GM21526 (cell line): Measurements from ENCODE around the gene MICAL2.

Source experiments
- ATAC-seq: cut with Tn5 transposase; IDR thresholded peaks from one replicate; pipeline ENCODE4 v1.9.1; 2021; ENCODE audit warnings: moderate library complexity; ENCODE audit not compliant: unreplicated experiment, low FRiP score

Gene MICAL2

GRCh38 chr11:12200991-12201985 is 90.9 kb downstream of the MICAL2 start:
- no peak for ATAC-seq

DNA sequence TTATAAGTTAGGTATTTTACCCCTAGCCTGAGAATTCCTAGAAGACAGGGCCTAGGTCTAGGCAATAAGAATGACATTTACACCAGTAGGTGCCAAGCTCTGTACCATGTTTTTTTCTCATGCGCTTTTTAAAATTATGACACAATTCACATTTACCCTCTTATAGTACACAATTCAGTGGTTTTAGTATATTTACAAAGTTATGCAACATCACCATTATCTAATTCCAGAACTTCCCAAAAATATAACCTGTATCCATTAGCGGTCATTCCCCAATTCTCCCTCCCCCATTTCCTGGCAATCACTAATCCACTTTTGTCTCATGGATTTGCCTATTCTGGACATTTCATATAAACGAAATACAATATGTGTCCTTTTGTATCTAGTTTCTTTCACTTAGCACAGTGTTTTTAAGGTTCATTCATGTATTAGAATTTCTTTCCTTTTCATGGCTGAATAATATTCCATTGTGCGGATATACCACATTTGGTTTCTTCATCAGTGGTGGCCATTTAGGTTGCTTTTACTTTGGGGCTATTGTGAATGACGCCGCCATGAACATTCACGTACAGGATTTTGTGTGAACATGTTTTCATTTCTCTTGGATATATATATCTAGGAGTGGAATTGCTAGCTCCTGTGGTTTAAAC is 92.4 kb downstream of the MICAL2 start:
- ATAC-seq = no peak

DNA sequence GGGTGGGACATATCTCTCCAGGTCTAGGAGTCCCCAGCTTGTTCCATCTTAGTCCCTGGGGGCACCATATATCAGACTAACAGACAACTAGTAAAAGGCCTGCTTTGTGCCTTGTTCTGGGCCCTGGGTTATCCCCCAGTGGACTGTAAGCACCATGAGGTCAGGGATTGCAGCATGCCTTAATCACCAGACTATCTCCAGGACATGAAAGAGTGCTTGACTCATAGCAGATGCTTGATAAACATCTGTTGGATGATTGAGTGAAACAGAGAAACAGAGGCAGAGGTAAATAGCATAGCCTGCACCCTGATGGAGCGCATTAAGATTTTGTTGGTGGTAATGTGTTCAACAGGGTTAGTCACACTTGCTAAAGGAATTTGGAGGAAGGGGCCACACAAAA is 94.1 kb downstream of the MICAL2 start:
- ATAC-seq = no peak

DNA sequence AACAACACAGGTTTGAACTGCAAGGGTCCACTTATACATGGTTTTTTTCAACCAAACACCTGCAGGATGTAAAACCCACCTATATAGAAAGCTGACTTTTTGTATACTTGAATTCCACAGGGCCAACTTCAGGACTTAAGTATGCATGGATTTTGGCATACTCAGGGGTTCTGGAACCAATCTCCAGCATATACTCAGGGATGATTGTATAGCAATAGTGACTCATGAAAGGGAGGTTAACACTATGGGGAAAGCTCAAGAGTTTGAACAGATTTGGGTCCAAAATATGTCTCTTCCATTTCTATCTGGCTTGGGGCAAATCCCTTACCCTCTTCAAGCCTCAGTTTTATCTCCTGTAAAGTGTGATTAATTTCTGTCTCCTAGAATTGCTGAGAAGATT is 94.9 kb downstream of the MICAL2 start:
- ATAC-seq = no peak

DNA sequence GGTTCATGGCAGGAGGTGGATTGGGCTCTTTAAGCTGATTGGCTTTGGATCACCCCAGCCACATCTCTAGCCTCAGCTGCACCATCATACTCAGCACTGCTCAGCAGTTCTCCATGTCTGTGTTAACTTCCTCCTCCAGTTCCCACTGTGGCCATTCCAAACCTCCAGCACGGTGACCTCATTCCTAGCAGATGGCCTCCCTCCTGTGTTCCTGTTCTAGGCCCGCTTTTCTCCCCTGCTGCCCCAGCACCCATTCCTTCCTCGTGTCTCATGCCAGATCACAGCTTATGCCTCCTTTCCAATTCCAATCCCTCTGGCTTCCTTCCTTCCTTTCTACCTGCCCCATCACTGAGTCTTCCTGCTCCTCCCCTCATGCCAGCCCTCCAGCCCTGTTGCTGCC is 96.1 kb downstream of the MICAL2 start:
- no peak for ATAC-seq

- no peak for ATAC-seq
Measured at GRCh38 chr11:12207384-12208150, 97.2 kb downstream of the MICAL2 start.

GRCh38 chr11:12209096-12209495 is 98.7 kb downstream of the MICAL2 start:
- ATAC-seq = no peak

DNA sequence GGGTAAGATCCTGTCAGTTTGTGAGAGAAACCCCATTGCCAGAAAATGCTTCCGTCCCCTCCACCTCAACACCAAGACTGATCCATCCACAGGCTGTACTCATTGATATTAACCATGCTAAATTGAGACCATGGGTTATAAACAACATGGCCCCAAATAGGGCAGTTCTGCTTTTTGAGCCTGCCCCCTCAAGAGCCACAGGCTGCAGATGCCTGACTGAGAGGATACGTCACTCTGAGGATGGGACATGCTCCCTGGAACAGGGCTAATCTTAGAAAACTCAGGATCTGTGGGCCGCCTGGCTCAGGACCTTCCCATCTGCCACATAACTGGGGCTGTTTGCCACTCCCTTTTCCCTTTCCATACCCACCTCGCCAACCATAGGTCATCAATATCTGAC is 99.8 kb downstream of the MICAL2 start:
- ATAC-seq = no peak

- no peak for ATAC-seq
Measured at GRCh38 chr11:12211331-12212065, 101.1 kb downstream of the MICAL2 start.

- ATAC-seq = no peak
Measured at GRCh38 chr11:12212174-12212820, 101.9 kb downstream of the MICAL2 start.

GRCh38 chr11:12212821-12213185 is 102.4 kb downstream of the MICAL2 start:
- no peak for ATAC-seq

DNA sequence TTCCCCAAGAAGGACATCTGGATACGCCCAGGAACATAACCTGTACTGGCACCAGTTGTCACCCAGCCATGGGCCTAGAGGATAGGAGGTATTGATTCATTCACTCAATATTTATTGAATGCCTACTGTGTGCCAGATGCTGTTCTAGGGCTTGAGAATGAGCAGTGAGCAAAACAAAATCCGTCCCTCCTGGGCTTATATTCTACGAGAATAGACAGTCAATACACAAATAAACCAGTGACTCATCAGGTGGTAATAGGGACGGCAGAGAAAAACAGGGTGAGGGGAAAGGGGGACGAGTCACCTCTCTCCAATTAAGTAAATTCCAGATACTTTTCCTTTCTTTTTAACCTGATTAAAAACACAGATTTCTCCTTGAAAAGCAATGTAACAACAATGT is 103.5 kb downstream of the MICAL2 start:
- no peak for ATAC-seq

DNA sequence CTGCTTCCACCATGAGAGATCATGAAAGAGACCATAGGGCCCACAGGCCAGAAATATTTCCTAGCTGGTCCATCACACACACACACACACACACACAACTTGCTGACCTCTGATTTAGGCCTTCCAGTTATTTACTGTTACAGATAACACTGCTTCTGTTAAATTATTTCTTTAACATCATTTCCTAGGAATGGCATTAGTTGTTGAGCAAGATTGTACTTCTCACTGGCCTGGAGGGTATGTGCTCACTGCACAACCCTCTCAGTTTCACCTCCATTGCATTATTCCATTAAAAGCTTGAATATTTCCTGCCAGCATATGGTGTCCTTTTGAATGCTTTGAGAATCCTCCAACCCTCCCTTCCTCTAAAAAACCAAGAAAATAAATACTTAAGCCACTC is 104.4 kb downstream of the MICAL2 start:
- no peak for ATAC-seq

GRCh38 chr11:12215181-12215593 is 104.8 kb downstream of the MICAL2 start:
- no peak for ATAC-seq

- no peak for ATAC-seq
Measured at GRCh38 chr11:12216041-12216451, 105.7 kb downstream of the MICAL2 start.

GRCh38 chr11:12216671-12217374 is 106.4 kb downstream of the MICAL2 start:
- ATAC-seq = no peak

GRCh38 chr11:12217879-12218278 is 107.5 kb downstream of the MICAL2 start:
- ATAC-seq = no peak

- ATAC-seq = no peak
Measured at GRCh38 chr11:12218909-12219308, 108.5 kb downstream of the MICAL2 start.

DNA sequence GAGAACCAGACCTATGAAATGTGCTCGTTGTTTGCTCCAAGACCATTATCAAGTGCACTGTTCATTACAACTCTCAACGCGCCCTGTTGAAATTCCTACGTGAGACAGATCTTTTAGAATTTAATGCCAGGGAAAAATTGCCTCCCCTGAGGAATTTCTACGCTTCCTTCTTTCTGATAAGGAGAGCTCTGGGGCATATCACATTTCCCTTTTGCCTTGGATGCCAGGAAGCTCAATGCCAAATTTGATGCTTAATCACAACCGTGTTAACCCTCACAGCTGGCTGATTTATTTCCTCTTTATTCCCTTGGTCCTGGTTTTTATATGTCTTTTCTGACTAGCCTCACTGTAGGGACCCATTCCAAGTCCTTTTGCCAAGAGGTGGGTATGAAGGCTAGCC is 109.4 kb downstream of the MICAL2 start:
- ATAC-seq = no peak
